ENCODE results near the gene ETV1.

Gene ETV1

GRCh38 chr7:13989126-13989948, at the start of gene ETV1:
Gene ETV1 (minus strand): TSS chr7:13989666. CDS start chr7:13989052, 614 bp downstream.
- no peak for DNase-seq (ENCODE audit: low read depth in 2 of 2, low spot score in 1 of 2)

DNA sequence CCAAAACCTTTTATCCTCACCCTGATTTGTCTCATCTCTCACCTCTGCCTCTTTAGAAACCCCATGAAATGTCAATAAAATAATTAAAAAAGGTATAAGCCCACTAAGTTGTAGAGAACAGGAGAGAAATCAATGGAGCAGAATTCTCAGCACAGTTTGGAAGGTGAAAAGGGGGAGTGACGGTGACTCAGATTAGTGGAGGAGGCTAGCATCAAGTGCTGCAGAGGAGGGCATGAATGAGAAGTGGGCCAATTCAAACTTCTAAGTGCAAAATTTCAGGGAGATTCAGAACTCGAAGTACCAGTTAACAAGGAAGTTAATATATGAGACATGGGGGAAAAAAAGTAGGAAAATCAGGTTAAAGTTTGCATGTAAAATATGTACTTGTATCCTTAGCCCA, 34.9 kb upstream of the ETV1 start:
- no peak for DNase-seq (ENCODE audit: low read depth in 2 of 2, low spot score in 1 of 2)

DNA sequence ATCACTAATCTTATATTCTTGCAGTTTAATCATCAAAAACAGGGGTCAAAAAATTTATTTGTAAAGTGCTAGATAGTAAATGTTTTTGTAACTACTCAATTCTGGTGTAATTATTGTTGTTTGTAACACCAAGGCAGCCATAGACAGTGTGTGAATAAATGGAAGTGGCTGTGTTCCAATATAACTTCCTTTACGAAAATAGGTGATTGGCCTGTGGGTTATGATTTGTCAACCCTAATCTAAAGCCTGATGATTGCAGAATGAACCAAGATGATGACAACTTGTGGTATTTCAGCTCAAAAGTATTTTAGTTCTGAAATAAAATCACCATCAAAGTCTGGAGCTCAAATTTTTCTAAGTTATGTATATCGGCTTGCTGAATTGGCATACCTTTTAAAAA, 34.4 kb upstream of the ETV1 start:
- DNase-seq (ENCODE audit: low read depth in 2 of 2, low spot score in 1 of 2) = no peak

DNA sequence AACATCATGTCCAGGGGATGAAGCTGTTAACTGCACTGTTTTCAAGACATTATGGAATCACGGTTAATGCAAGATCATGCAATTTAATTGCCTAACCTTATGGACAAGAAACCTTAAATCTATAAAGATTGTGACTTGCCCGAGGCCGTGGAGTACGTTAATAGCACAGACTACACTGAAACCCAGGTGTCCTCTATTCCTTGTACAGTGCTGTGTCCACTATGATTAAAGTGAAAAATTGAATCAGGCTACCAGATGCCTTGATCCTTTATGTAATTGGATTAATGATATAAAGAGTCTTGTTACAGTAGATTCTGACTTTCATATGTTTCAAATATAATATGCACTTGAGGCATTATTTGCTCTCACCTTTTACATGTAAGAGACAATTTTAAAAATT, 33.9 kb upstream of the ETV1 start:
- no peak for DNase-seq (ENCODE audit: low read depth in 2 of 2, low spot score in 1 of 2)

DNA sequence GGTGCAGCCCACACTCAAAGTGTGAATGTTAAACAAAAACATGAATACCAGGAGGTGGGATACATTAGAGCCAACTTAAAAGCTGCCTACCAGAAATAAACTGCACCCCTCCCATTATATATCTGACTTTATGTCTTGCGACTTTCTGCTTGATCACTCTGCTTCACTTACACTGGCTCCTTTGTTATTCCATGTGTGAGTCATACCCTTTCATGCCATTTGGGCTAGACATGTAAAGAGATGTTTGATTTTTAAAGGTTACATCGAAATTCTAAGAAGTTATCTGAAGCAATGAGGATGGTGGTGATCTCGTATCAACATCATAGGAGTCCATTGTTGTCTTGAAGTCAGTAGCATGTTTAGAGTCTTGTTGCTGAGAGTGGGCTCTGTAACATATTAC, 31.6 kb upstream of the ETV1 start:
- no peak for DNase-seq (ENCODE audit: low read depth in 2 of 2, low spot score in 1 of 2)

GRCh38 chr7:14020339-14020900, 31.0 kb upstream of the ETV1 start:
- DNase-seq (ENCODE audit: low read depth in 2 of 2, low spot score in 1 of 2) = no peak

GRCh38 chr7:14018751-14019150, 29.3 kb upstream of the ETV1 start:
- no peak for DNase-seq (ENCODE audit: low read depth in 2 of 2, low spot score in 1 of 2)

DNA sequence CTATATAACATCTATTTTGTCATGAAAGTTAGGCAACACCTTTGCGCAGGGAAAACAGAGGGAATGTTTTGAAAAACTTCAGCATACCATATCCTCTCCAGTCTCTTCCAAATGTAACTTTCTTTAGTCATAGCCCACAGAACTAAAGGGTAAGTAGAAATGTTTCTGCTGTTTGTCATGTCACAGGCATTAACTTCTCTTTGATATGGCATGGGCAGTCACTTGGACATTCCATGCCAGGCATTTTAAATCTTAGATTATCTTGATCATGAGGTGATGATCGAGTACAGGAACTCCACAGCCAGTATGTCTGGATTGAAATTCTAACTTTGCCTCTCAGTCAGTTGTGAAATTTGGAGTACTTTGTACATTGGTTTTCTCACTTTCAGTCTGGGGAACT, 27.5 kb upstream of the ETV1 start:
- DNase-seq (ENCODE audit: low read depth in 2 of 2, low spot score in 1 of 2) = no peak

GRCh38 chr7:14013898-14014297, 24.4 kb upstream of the ETV1 start:
- DNase-seq (ENCODE audit: low read depth in 2 of 2, low spot score in 1 of 2) = no peak

DNA sequence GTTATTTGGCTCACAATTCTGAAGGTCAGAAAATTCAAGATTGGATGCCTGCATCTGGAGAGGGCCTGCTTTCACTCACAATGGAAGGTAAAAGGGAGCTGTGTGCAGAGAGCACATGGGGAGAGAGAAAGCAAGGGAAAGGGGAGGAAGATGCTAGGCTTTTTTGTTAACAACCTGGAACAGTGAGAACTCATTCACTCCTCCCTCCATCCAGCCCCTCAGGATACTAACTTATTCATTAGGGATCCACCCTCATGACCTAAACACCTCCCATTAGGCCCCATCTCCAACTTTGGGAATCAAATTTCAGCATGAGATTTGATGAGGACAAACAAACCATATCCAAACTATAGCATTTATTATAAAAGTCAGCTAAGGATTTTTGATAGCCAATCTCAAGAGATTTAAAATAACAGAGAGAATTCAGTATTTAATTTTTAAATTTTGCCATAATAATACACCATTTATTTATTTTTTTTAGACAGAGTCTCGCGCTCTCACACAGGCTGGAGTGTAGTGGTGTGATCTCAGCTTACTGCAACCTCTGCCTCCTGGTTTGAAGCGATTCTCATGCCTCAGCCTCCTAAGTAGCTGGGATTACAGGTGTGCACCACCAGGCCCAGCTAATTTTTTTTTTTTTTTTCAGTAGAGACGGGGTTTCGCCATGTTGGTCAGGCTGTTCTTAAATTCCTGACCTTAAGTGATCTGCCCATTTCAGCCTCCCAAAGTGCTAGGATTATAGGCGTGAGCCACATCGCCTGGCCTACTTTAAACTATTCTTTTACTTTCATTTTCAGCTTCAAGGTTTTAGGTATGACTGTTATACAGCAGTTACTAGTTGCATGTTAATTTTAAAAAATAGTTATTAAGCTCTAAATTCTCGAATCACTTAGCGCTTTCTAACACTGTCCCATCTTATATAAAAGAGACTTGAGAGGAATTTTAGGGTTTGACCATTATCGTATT, 20.3 kb upstream of the ETV1 start:
- DNase-seq (ENCODE audit: low read depth in 2 of 2, low spot score in 1 of 2) = no peak

DNA sequence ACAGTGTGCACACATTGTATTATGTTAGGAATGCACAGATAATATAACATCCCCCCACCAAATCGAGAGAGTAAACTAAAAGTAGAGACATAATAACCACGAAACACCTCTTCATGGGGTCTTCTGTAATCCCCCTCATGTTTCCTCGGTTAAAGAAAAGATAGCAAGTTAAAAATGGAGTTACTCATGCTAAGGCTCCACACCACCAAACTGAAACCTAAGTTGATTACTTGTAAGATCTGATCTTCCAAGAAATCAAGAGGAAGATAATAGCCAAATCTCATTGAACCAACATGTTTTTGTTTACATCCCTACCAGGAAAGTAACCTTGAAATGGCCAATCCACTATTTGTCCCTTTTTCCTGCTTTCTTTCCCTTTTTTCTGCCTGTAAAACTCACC, 11.7 kb upstream of the ETV1 start:
- no peak for DNase-seq (ENCODE audit: low read depth in 2 of 2, low spot score in 1 of 2)

GRCh38 chr7:14000247-14000646, 10.8 kb upstream of the ETV1 start:
- DNase-seq (ENCODE audit: low read depth in 2 of 2, low spot score in 1 of 2) = no peak

- no peak for DNase-seq (ENCODE audit: low read depth in 2 of 2, low spot score in 1 of 2)
These were observed 9.4 kb upstream of the ETV1 start for GRCh38 chr7:13998866-13999265.

GRCh38 chr7:13992596-13992964, 3.1 kb upstream of the ETV1 start:
- no peak for DNase-seq (ENCODE audit: low read depth in 2 of 2, low spot score in 1 of 2)

DNA sequence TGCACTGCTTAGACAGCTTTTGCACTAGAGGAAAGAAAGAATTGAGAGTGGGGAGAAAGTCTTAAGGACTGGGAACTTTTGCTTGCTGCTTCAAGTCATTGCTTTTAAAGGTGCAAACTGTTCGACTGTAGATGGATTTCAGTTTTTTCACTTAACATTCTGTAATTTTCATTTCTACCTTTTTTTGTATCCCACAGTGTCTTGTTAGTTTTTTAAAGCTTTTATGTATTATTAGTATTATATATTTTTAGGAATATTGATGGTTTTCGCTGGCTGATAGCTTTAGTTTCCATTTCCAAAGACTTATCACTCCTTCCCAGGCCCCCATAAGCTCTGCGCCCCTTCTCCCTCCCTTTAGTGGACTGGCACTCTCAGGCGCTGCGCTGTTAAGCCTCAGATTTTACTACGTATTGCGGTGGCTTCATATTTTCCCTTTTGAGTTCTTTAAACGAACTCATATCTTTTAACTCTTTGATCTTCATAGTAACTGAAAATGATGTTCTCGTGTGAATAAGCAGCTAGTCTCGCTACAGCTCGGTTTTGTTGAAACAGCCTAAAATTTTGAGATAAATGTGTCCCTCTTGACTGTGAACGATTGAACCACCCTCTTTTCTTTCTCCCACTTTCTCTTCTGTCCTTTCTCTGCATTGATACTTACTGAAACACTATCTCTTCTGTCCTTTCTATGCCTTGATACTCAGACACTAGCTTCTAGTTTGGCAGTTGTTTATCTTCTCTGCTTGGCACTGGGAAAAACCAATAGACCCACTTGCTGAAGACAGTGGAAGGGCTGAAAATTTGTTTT, 2.5 kb upstream of the ETV1 start:
- DNase-seq (ENCODE audit: low read depth in 2 of 2, low spot score in 1 of 2) = no peak

GRCh38 chr7:13990984-13991790, 1.7 kb upstream of the ETV1 start:
- DNase-seq (ENCODE audit: low read depth in 2 of 2, low spot score in 1 of 2) = peak; percentile 11 to 27

GRCh38 chr7:13990319-13990983, 985 bp upstream of the ETV1 start:
- no peak for DNase-seq (ENCODE audit: low read depth in 2 of 2, low spot score in 1 of 2)

GRCh38 chr7:13989949-13990305, 461 bp upstream of the ETV1 start:
- no peak for DNase-seq (ENCODE audit: low read depth in 2 of 2, low spot score in 1 of 2)

- no peak for DNase-seq (ENCODE audit: low read depth in 2 of 2, low spot score in 1 of 2)
These were observed 738 bp downstream of the ETV1 start for GRCh38 chr7:13988731-13989125.

GRCh38 chr7:13988065-13988464, 1.4 kb downstream of the ETV1 start:
- no peak for DNase-seq (ENCODE audit: low read depth in 2 of 2, low spot score in 1 of 2)

Measured in stimulated activated CD8-positive, alpha-beta memory T cell treated with anti-CD3 and anti-CD28 coated beads, Interleukin-4, amount 100 ng/mL, for 1 hour (primary cell).